ENCODE results near the gene PRPF19.

DNA sequence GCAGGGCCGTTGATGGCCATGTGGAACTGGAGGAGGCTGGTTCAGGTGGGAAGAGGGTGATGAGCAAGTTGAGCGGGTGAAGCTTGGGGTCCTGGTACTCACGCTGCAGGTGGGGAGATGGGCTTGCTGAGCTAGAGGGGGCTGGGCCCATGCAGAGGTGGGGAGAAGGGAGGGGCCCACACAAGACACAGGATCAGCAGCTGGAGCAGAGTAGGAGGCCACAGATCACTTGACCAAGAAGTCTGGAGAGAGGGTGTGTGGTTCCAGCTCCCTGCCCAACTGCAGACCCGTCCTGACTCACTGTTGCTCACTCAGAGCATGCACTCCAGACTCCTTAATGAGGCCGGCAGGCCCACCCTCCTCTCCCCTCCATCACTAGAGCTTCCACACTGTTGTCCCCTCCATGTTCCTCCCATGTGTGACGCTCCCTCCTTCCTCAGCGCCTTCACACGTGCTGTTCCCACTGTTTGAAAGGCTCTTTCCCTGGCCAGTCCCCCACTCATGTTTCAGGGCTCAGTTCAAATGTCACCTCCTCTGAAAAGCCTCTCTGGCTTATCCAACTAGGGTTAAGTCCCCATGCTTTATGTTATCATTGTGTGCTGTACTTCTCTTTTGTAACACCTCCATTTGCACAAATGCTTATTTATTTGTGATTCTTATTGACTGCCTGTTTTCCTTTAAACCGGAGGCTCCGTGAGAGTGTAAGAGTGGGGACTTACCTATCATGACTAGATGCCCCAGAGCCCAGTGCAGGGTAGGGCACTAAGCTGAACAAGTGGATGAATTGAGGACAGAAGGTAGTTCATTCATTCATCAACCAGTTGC is 62.1 kb downstream of the PRPF19 start:
- TF ChIP-seq POLR2A (IDR thresholded peaks at IDR 0.05), result no peak
- TF ChIP-seq, protein P1, sequence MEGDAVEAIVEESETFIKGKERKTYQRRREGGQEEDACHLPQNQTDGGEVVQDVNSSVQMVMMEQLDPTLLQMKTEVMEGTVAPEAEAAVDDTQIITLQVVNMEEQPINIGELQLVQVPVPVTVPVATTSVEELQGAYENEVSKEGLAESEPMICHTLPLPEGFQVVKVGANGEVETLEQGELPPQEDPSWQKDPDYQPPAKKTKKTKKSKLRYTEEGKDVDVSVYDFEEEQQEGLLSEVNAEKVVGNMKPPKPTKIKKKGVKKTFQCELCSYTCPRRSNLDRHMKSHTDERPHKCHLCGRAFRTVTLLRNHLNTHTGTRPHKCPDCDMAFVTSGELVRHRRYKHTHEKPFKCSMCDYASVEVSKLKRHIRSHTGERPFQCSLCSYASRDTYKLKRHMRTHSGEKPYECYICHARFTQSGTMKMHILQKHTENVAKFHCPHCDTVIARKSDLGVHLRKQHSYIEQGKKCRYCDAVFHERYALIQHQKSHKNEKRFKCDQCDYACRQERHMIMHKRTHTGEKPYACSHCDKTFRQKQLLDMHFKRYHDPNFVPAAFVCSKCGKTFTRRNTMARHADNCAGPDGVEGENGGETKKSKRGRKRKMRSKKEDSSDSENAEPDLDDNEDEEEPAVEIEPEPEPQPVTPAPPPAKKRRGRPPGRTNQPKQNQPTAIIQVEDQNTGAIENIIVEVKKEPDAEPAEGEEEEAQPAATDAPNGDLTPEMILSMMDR (IDR thresholded peaks at IDR 0.05), result no peak
